ENCODE data around the gene DHRS9. TPM values are rescaled to one million over a fixed set of nuclear protein-coding genes. Genes with fewer than 3 reads are reported as not detected.

DHRS9 gene
- total RNA-seq, 2 donors from 2014 or later: 102 to 144 TPM

DNA sequence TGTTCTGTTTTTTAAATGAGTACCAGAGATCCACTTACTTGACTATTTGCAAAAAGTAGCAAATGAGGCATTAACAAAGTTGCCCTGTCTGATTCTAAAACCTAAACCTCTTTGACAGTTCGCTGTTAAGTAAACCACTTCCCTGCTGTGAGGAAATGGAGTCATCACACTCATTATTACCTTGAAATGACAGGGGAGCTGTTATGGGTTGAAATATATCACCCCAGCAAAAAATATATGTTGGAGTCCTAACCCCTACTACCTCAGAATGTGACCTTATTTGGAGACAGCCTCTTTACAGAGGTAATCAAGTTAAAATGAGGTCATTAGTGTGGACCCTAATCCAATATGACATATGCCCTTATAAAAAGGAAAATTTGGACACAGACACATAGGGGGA, 36.1 kb downstream of the DHRS9 start:
- Histone ChIP-seq H3K9ac (ENCODE audit: low read depth in 2 of 2, low read length in 2 of 2) (no peak overlapping the region), H3K9me3 (no peaks in the 10 kb centered on the region), H3K27me3 (no peaks in the 10 kb centered on the region), H3K4me3 (no peak overlapping the region), H3K36me3 (no peaks in the 10 kb centered on the region), H3K4me1 (no peaks in the 10 kb centered on the region), H3K27ac (no peak overlapping the region)
- TF ChIP-seq, protein P1, sequence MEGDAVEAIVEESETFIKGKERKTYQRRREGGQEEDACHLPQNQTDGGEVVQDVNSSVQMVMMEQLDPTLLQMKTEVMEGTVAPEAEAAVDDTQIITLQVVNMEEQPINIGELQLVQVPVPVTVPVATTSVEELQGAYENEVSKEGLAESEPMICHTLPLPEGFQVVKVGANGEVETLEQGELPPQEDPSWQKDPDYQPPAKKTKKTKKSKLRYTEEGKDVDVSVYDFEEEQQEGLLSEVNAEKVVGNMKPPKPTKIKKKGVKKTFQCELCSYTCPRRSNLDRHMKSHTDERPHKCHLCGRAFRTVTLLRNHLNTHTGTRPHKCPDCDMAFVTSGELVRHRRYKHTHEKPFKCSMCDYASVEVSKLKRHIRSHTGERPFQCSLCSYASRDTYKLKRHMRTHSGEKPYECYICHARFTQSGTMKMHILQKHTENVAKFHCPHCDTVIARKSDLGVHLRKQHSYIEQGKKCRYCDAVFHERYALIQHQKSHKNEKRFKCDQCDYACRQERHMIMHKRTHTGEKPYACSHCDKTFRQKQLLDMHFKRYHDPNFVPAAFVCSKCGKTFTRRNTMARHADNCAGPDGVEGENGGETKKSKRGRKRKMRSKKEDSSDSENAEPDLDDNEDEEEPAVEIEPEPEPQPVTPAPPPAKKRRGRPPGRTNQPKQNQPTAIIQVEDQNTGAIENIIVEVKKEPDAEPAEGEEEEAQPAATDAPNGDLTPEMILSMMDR (IDR thresholded peaks at IDR 0.05): no peak
- intact Hi-C loops (cut with DNase I): loop anchor here (5.0 to 10.0 kb wide), 2 partner anchors 37 to 141 kb away; no protein-coding TSS in a partner anchor
- no peak for DNase-seq

DNA sequence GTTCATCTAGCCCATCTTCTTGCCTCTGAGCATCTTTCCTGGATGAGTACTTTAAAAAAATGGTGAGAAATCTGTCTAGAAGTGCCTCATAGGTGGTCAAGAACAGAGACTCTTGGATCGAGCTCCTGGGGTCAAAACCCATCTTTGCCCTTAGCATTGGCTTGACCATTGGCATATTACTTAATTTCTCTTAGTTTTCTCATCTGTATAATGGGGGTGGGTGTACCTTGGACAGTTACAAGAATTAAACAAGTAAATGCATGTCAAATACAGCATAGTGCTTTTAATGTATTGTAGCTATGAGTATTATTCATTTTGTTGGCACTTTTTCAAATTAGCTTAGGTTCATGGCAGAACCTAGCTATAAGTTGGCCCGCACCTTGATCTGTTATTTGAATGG, 36.8 kb downstream of the DHRS9 start:
- intact Hi-C loops (cut with DNase I): loop anchor here (5.0 to 10.0 kb wide), 2 partner anchors 36 to 141 kb away; no protein-coding TSS in a partner anchor
- no peaks in the 10 kb centered on the region for H3K9me3 ChIP-seq
- no peaks in the 10 kb centered on the region for H3K36me3 ChIP-seq
- TF ChIP-seq, protein P1 (IDR thresholded peaks at IDR 0.05): no peak
- H3K27me3 ChIP-seq: no peaks in the 10 kb centered on the region
- H3K9ac ChIP-seq (ENCODE audit: low read depth in 2 of 2, low read length in 2 of 2): no peak overlapping the region
- no peak for DNase-seq
- H3K27ac ChIP-seq: no peak overlapping the region
- no peak overlapping the region for H3K4me3 ChIP-seq
- H3K4me1 ChIP-seq: no peaks in the 10 kb centered on the region

DNA sequence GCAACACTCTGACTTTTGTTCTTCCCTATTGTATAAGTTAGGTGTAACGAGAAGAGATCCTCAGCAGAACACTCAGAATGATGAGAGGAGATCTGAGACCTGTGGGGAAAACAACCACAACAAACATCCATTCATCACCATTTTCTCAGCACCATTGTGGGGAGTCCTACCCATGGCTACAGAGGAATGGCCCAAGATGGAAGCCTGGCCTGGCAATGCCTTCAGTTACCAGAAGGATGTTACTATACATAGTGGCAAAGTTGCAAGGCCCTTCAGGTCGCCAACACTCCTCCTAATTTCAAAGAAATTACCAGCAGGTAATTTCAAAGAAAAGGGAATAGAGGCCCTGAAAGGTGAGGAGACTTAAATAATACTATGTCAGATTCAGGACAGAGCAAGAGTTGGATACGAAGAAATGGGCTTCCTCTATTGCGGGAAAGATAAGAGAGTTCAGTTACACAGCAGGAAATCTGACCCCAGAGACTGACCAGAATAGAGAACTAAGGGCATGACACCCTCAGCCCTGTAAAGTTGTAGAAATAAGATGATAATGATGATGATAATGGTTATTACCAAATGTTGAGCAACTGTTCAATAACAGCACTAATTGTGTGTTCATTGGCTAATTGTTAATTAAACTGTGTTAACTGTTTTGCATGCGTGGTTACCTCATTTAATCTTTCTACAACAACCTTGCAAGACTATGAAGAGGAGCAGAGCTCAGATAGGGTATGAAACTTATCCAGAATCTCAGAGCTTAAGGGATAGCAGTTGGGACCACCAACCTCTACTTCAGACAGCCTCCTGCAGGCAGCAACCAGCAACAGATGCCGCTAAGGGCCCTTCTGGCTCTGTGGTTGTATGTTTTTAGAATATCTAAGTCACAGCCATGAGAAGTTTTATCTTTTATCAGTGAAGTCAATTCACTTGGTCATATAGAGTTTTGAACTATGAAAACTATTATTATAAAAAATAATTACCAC, 37.5 kb downstream of the DHRS9 start:
- Histone ChIP-seq H3K27me3 (no peaks in the 10 kb centered on the region), H3K9ac (ENCODE audit: low read depth in 2 of 2, low read length in 2 of 2) (no peak overlapping the region), H3K4me1 (no peaks in the 10 kb centered on the region), H3K36me3 (no peaks in the 10 kb centered on the region), H3K9me3 (no peaks in the 10 kb centered on the region), H3K27ac (no peak overlapping the region), H3K4me3 (no peak overlapping the region)
- DNase-seq: no peak
- TF ChIP-seq, protein P1 (IDR thresholded peaks at IDR 0.05): no peak
- intact Hi-C loops (cut with DNase I): loop anchor here (5.0 to 10.0 kb wide), 2 partner anchors 35 to 142 kb away; no protein-coding TSS in a partner anchor

DNA sequence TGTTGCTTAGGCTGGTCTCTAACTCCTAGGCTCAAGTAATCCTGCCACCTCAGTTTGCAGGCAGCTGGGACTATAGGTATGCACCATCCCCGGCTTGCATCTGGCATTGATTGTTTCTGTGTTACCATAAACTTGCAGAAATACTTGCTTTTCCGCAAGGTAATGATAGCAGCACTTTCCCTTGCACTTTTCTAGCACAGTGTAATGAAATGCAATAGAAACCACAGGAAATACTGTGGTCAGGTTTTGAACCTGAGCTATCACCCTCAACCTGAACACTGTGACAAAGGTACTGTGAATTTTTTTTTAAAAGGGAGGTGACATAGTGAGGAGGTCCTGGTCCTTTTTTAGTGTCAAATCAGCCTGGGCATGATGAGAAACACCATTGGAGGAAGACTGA, 38.3 kb downstream of the DHRS9 start:
- Histone ChIP-seq H3K36me3 (no peaks in the 10 kb centered on the region), H3K4me3 (no peak overlapping the region), H3K4me1 (no peaks in the 10 kb centered on the region), H3K27ac (no peak overlapping the region), H3K27me3 (no peaks in the 10 kb centered on the region), H3K9ac (ENCODE audit: low read depth in 2 of 2, low read length in 2 of 2) (no peak overlapping the region), H3K9me3 (no peaks in the 10 kb centered on the region)
- intact Hi-C loops (cut with DNase I): loop anchor here (5.0 to 10.0 kb wide), 2 partner anchors 35 to 143 kb away; no protein-coding TSS in a partner anchor
- DNase-seq: no peak
- TF ChIP-seq, protein P1 (IDR thresholded peaks at IDR 0.05): no peak

DNA sequence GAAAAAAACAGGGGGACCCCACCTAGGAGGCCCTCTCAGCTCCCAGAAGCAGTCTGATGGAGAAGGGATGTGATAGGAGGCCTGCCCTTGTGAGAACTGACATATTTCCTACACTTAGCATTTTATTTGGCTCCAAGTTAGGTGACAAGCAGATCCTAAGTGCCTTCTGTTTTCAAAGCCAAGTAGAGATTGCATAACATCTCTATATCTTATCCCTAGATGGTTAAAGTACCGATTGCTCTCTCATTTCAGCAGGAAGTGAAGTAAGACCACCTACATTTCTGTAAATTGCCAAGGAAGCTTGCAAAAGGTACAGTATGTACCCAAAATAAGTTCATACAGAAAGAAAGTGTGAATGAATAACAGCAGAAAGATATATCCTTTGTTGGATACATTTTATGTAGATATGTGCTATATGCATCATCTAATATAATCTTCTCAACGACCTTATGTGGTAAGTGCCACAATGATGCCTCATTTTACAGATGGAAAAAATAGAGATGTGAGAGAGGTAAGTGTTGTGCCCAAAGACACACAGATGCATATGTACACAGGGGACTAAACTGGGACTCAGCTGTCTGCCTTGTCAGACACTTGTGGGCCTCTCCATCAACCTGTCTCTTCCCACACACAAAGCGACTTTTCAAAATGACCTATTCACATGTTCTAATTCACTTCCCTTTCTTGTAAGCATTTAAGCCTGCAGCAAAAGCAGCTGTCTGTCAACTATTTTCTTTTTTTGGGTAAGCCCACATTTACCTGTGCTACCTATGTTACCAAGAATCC, 38.9 kb downstream of the DHRS9 start:
- H3K36me3 ChIP-seq: no peaks in the 10 kb centered on the region
- no peaks in the 10 kb centered on the region for H3K9me3 ChIP-seq
- DNase-seq: no peak
- TF ChIP-seq, protein P1 (IDR thresholded peaks at IDR 0.05): no peak
- no peaks in the 10 kb centered on the region for H3K27me3 ChIP-seq
- H3K27ac ChIP-seq: no peak overlapping the region
- intact Hi-C loops (cut with DNase I): loop anchor here (5.0 to 10.0 kb wide), 2 partner anchors 34 to 143 kb away; no protein-coding TSS in a partner anchor
- no peaks in the 10 kb centered on the region for H3K4me1 ChIP-seq
- no peak overlapping the region for H3K9ac ChIP-seq (ENCODE audit: low read depth in 2 of 2, low read length in 2 of 2)
- no peak overlapping the region for H3K4me3 ChIP-seq

Data from colonic mucosa (tissue), 4 donors.